NCI-H1092 (cell line): ENCODE data around the gene IMMP2L.
A peak's percentile ranks its signal among the peaks of the same experiment; 100 is the strongest.

Experiments
- DNase-seq: peaks from one replicate; lab custom pipeline; 2025; lab: John Stamatoyannopoulos, UW

The IMMP2L gene

GRCh38 chr7:111150709-111151108, 411.6 kb downstream of the IMMP2L start:
- no peak for DNase-seq

DNA sequence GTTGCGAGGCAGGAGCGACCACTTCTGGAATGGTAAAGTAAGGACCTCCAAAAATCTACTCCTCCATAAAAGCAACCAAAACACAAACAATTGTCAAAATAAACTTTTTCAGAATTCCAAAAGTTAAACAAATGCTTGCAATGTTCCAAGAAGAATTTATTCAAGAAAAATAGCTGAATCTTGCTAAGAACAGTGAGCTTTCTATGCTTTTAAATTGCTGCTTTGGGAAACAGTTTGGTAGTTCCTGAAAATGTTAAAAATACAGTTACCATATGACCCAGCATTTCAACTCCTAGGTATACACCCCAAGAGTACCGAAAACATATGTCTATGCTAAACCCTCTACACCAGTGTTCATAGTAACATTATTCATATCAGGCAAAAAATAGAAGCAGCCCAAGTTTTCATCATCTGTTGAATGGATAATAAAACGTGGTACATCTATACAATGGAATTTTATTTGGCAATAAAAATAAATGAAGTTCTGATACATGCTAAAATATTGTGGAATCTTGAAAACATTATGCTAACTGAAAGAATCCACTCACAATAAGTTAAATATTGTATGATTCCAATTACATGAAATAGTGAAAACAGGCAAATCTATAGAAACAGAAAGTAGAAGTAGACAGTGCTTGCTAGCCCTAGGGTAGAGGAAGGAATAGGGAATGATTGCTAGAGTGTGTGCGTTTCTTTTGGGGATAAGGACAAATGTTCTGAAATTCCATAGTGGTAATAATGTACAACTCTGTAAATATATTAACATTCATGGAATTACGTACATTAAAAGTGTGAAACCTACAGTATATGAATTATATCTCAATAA, 414.4 kb downstream of the IMMP2L start:
- no peak for DNase-seq

DNA sequence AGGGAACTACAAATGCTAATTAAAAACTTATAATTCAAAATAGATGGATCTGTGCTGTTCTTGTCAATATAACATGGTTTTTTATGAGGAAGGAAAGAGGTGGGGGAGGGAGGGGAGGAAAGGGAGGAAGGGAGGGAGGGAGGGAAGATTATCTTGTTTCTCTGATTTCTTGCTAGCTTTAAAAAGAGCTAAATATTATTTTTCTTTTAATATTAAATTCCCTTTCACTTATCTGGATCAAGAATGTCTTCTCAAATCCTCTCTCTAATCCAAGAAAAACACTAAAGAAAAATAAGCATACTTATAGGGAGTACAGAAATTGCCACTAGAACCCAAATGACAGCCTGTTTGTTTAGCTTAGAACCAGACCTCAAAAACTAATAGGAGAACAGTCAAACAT, 416.2 kb downstream of the IMMP2L start:
- DNase-seq, result no peak

DNA sequence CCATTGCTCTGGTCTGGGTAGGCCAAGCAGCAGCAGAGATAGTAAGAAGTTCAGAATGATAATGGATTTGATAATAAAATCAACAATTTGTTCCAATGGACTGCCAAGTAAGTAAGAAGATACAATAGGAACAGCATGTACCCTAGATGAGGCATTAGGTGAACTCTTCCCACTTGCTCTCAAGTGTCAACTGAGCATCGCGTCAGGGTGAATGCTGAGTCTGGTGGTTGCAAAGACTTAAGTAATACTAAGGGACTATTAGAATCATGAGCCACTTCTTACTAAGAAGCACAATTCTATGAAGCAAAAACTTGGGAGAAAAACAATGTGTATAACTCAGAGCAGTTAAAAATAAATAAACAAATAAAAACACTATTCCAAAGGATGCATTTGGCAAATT, 416.8 kb downstream of the IMMP2L start:
- DNase-seq, result no peak

GRCh38 chr7:111140091-111140865, 422.0 kb downstream of the IMMP2L start:
- DNase-seq, result no peak

DNA sequence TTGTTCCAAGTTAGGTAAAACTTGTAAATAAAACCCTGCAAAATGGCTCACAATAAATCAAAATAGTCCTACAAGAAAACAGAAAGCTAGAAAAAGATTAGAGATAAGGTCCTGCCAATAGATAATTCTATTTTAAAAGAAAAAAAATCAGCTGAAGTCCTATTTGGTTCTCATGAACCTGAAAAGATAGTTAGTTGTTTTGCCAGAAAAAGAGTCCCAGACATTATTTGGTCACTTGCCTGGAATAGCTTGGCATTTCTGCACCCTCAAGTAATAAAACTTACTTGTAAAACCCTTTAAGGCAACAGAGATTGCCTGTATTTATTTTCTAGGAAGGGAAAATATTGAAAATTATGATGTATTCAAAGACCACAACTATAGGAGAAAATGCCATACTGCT, 423.7 kb downstream of the IMMP2L start:
- DNase-seq, result no peak

DNA sequence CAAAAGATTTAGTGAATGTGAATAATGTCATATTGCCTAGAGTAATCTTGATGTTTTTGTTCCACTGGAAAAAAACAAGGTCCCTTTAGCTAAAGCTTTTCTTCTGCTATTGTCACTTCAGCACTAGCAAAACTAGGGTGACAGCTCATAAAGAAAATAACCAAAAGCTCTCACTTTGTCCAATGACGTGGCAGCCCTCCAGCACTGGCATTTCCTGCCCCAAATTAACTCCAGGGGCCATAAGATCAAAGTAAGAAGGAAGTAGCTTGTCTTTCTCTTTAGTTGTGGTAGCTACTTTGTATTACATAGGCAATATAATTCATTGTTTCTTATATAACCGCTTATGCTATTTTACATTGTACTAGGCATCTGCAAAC, 424.1 kb downstream of the IMMP2L start:
- no peak for DNase-seq

DNA sequence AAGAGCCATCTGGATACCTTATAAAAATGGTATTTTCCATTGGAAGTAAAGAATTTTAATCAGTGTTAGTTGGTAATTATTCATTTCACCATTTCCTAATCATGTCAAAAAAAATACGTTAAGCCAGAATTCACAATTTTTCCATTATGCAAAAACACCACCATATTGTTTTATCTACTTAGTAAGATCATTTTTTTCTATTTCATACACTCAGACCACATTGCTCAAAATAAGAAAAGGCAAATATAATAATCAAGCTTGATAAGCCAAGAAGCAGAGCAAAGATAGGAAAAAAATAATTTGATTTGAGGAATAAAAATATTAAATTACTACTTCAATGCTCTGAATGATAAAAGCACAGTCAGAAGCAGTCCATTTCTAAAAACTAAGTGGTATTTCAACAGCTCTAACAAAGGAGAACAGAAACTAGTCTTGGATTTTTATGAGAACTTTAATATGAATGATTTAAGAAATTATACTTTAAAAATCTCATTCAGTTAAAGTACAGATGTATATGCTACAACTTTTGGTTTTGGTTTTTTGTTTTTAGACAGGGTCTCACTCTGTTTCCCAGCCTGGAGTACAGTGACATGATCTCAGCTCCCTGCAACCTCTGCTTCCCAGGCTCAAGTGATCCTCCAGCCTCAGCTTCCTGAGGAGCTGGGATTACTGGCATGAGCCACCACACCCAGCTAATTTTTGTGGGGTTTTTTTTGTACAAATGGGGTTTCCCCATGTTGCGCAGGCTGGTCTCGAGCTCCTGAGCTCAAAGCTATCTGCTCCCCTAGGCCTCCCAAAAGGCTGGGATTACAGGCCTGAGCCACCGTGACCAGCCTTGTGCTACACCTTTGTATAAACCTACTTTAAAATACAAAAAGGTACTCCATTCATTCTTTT, 424.7 kb downstream of the IMMP2L start:
- no peak for DNase-seq

DNA sequence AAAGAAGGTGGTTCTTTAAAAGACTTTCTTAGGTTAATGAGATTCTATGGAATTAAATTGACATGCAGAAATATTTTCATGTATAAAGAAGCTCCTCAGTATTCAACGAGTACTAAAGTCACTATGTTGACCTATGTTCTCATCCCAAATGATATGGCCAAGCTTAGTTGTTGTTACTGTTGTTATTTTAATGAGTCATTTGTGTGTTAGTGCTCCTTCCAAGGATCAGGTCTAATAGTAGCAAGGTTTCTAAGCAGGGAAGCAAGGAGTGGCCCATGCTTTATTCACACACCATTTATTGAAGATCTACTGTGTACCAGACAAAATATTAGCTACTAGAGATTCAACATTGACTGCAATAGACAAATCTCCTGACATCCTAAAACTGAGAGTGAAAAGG, 429.5 kb downstream of the IMMP2L start:
- DNase-seq, result no peak

DNA sequence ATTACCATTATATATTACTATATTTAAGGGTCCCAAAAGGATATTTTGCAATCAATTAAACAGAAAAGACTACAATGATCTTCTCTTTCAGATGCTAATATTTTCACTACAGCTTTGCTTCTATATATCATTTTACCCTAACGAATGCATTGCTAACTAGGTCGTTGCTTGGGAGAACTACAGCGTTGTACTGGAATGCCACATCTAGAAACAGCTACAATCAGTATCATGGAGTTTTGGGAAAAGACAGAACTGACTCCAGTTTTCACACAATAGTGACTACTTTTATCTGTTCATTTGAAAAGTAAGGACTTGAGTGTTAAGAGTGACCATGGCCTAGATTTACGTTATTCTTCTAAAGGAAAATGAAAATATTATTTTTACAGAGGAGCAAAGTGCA, 432.9 kb downstream of the IMMP2L start:
- no peak for DNase-seq

DNA sequence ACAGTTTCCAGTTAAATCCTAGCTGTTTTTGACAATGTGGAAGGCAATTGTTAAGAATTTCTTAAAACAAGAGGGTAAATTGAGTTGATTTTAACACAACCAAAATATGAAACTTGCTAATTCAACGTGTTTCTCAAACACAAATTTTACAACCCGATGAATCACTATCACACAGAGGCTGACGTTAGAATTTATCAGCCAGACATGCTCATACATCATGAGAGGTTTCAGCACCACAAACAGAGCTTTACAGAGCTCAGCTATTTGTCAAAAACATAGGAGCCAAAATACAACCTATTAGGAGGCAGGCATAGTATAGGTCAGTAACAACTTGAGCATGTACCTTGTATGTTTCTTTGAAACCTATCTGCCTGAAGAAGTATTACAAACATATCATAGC, 435.3 kb downstream of the IMMP2L start:
- DNase-seq, result no peak

DNA sequence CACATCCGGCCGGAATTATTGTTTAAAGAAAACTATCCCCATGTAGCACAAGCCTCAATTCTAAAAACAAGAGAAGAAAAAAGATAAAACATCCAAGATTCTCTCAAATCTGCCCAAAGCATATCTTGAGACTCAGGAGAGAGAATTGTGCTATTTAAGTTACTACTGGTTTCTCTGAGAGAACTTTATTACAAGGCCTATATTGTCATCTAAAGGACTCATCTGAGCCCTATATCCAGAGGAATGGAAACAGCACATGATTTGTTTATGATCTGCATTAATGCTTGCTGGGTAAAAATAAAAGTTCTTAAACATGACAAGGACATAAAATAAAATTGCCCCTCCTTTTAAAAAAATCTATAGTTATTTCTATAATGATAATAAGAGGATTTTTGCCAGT, 446.3 kb downstream of the IMMP2L start:
- no peak for DNase-seq

GRCh38 chr7:111113263-111114017, 448.9 kb downstream of the IMMP2L start:
- no peak for DNase-seq

- no peak for DNase-seq
Observed at GRCh38 chr7:111112439-111112838, 449.9 kb downstream of the IMMP2L start.

DNA sequence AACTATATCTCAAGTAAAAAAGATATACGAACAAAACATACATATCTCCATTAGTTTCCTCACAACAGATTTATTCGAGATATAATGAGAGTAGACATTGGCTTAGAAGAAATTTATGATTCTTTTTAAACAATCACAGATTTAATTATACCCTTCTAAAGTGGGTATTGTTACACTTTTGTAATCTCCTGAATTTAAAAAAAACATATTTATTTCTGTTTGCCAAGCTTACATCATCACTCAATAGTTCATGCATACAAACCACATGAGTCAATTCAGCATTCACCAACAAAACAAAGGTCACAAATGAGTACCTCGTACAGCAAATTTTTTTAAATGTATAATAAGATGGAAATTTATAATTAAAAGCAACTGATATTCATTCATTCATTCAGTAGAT, 453.8 kb downstream of the IMMP2L start:
- DNase-seq, result no peak

- peak; percentile 12 for DNase-seq
Observed at GRCh38 chr7:111108000-111108399, 454.3 kb downstream of the IMMP2L start.

- no peak for DNase-seq
Observed at GRCh38 chr7:111107579-111107978, 454.7 kb downstream of the IMMP2L start.

DNA sequence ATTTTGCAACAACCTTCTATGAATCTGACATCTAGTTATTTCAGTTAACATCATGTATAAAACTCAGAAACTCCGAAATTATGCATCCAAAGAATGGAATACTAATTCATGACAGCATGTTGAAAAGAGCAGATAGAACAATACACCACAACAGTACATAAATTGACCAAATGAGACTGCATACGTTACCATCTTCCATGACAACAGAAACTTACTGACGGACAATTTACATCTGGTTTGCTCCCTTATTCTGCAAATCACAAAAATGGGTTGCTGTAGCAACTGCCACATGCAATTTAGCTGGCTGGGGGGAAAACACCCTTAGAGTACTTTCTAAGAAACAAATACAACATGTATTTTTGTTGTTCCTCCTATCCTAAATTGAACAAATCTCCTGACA, 457.0 kb downstream of the IMMP2L start:
- no peak for DNase-seq

DNA sequence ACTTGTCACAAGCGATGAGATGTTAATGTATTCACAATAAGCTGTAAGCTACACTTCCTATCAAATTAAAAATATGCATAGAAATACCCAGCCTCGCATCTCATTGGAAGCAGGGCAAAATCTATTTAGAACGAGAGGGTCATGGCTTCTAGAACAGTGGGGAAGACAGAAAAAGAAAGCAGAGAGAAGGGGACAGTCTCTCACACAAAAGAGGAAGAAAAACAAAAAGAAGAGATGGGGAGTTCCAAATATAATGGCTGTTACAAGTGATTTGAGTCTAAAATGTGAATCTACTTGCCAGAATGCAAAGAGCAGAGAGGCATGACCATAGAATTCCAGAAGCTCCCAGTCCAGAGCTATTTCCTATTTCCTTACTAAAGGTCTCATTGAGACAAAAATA, 457.6 kb downstream of the IMMP2L start:
- DNase-seq, result no peak

DNA sequence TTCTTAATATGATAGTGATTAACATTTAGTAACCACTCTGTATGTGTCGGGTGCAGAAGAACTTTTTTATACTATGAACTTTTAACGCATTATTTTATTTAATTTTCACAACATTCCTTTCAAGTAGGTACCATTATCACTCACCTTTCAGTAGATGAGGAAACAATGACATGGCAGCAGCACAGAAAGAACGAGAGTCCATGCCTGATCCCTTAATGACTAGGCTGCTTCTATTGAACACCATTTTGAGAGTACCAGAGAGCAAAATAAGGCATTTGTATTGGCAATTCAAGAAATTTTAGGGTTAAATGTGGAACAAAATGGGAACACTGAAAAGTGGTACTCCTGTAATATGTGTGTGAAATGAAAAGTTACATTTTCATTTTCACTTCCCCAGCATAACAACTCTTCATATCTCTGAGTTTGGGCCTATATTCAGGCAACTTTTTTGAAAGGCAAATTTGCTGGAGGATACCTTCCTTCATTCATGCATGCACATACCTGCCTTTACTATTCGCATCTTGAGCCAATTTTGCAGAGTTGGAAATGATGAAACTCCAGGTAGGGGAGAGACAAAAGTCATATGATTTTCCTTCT, 458.5 kb downstream of the IMMP2L start:
- DNase-seq, result no peak

DNA sequence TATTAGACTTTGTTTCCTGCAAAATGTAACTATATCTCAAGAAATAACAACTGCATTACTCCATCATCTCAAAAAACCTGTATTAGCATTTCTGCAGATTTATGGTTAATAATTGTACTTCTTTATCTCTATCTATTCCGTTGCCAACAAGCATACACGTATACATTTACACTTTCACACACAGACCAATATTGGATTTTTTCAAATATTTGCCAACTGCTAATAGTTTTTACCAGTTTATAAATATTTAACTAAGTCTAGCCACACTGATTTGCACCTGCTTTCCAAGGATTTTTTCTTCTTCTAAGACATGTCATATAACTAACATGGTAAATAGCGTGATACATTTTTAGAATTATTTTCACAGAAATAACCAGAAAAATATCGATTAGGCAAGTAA, 459.2 kb downstream of the IMMP2L start:
- no peak for DNase-seq
